ENCODE data around the gene ZNF668. TPM values are rescaled to one million over a fixed set of nuclear protein-coding genes. Genes with fewer than 3 reads are reported as not detected.

ZNF668 gene
- polyA plus RNA-seq, 2 of the 4 experiments (the other 2 are of a cell fraction), result 4.7 to 10.7 TPM

DNA sequence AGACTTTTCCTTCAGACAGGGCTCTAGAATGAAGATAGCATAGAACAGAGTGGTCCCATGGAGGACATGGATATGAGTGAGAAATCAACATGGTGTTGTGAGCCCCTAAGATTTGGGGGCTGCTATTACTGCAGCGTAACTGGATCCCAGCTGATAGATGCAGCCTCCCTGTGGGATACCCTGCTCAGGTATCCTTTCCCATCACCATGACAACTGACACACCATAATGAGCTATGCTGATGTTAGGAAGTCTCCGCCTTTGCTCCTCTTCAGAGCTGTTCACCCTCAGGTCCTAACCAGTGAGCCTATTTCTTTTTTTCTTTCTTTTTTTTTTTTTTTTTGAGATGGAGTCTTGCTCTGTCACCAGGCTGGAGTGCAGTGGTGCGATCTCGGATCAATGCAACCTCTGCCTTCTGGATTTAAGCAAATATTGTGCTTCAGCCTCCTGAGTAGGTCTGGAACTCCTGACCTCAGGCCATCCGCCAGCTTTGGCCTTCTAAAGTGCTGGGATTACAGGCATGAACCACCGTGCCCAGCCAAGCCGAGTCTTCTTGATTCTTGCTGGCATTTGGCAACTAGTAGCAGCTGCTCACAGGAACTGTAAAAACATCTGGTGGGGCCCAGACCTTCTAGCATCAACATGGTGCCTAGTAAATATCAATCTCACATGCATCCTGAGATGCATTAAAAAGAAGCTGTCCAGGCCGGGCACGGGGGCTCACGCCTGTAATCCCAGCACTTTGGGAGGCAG is 23.6 kb downstream of the ZNF668 start:
- Histone ChIP-seq H3K27ac (peak overlapping the region in 1 of 2 experiments; percentile 88; a peak in 3 of 6 replicates), H3K4me1 (peaks cover 18% of the 10 kb centered on the region), H3K9me3 (no peaks in the 10 kb centered on the region), H3K4me3 (no peak overlapping the region), H3K4me2 (no peak overlapping the region)
- TF ChIP-seq CBX8 (IDR thresholded peaks at IDR 0.05), result no peak
- TF ChIP-seq CEBPB (IDR thresholded peaks at IDR 0.05), result no peak
- TF ChIP-seq JUNB (IDR thresholded peaks at IDR 0.05), result no peak
- TF ChIP-seq, protein P1, sequence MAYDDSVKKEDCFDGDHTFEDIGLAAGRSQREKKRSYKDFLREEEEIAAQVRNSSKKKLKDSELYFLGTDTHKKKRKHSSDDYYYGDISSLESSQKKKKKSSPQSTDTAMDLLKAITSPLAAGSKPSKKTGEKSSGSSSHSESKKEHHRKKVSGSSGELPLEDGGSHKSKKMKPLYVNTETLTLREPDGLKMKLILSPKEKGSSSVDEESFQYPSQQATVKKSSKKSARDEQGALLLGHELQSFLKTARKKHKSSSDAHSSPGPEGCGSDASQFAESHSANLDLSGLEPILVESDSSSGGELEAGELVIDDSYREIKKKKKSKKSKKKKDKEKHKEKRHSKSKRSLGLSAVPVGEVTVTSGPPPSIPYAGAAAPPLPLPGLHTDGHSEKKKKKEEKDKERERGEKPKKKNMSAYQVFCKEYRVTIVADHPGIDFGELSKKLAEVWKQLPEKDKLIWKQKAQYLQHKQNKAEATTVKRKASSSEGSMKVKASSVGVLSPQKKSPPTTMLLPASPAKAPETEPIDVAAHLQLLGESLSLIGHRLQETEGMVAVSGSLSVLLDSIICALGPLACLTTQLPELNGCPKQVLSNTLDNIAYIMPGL (CRISPR knock-in tag; IDR thresholded peaks at IDR 0.05; ENCODE audit: borderline replicate concordance), result no peak
- DNase-seq (ENCODE audit: low read depth in 1 of 2, low spot score in 1 of 2) (no peak), FAIRE-seq (no peak), ATAC-seq (no peak)
- 92% methylated on average over 10 of the region's 10 CpGs for WGBS (ENCODE audit: missing lambda C conversion rate)
- ChIA-PET CTCF (interaction anchor here (0.8 to 2.2 kb wide), 8 partner anchors 10 to 96 kb away, joined by 3 to 13 read pairs (median 4); partner anchors contain the start of gene HSD3B7), POLR2A (interaction anchor here (1.0 kb wide), 2 partner anchors 9 to 24 kb away, joined by 3 read pairs; partner anchors contain the start of genes ZNF646 and ZNF668)

DNA sequence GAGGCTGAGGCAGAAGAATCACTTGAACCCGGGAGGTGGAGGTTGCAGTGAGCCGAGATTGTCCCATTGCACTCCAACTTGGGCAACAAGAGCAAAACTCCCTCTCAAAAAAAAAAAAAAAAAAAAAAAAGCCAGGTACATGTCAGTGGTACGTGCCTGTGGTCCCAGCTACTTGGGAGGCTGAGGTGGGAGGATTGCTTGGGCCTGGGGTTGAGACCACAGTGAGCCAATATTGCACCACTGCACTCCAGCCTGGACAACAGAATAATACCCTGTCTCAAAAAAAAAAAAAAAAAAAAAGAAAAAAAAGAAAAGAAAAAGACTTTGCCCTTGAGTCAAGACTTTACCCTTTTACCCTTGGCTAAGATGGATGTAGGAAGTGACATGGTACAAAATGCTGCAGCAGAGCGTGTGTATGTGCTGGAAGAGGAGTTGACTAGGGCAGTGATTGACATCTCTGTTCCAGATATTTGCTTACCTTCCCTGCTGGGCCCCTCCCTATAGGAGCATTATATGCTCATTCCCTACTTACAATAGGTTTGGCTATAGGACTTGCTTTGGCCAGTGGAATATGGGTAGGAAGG is 30.1 kb downstream of the ZNF668 start:
- Histone ChIP-seq H3K4me3 (no peak overlapping the region), H3K4me2 (no peak overlapping the region), H3K27ac (no peak overlapping the region), H3K4me1 (no peaks in the 10 kb centered on the region), H3K9me3 (no peaks in the 10 kb centered on the region)
- no peak for DNase-seq (ENCODE audit: low read depth in 1 of 2, low spot score in 1 of 2)
- ChIA-PET POLR2A (interaction anchor here (0.6 kb wide), 1 partner anchor 173 kb away, joined by 3 read pairs; no protein-coding TSS in a partner anchor), CTCF (interaction anchor here (0.7 to 4.7 kb wide), 3 partner anchors 59 to 396 kb away, joined by 3 to 22 read pairs (median 3); partner anchors contain the start of gene HSD3B7)
- TF ChIP-seq EHF (CRISPR knock-in tag; IDR thresholded peaks at IDR 0.05), result no peak
- TF ChIP-seq MAFK (IDR thresholded peaks at IDR 0.05; ENCODE audit: partially characterized antibody), result no peak
- FAIRE-seq, result no peak
- WGBS (ENCODE audit: missing lambda C conversion rate), result 91% methylated on average over 4 of the region's 4 CpGs
- no peak for ATAC-seq

DNA sequence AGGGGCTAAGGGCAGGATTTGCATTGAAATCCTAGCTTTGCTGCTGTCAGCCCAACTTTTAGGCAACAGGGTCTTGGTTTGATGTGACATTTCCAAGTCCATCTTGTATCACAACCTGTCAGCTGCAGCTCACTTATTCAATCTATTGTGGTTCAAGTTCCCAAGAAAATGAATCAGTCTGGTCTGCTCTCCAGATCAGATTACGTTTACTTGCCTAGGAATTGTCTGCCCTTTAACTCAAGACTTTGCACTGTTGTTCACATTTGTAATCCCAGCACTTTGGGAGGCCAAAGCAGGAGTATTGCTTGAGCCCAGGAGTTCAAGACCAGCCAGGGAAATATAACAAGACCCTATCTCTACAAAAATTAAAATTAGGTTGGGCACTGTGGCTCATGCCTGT is 30.7 kb downstream of the ZNF668 start:
- DNase-seq (ENCODE audit: low read depth in 1 of 2, low spot score in 1 of 2) (no peak), ATAC-seq (no peak), FAIRE-seq (no peak)
- H3K4me2 ChIP-seq, result no peak overlapping the region
- ChIA-PET POLR2A (no interaction called here), CTCF (interaction anchor here (1.2 to 4.7 kb wide), 2 partner anchors 59 to 90 kb away, joined by 3 to 22 read pairs; partner anchors contain the start of gene HSD3B7)
- no peak overlapping the region for H3K27ac ChIP-seq
- H3K9me3 ChIP-seq, result no peaks in the 10 kb centered on the region
- WGBS (ENCODE audit: missing lambda C conversion rate), result 82% methylated on average over 1 of the region's 1 CpG
- TF ChIP-seq GATA3 (IDR thresholded peaks at IDR 0.05; ENCODE audit: borderline replicate concordance) (no peak), HOXB5 (CRISPR knock-in tag; IDR thresholded peaks at IDR 0.05) (no peak), MAZ (IDR thresholded peaks at IDR 0.05; ENCODE audit: borderline replicate concordance, low read depth, low read length) (no peak), ESRRA (IDR thresholded peaks at IDR 0.05; ENCODE audit: borderline replicate concordance, low read length) (no peak), FOSB (CRISPR knock-in tag; IDR thresholded peaks at IDR 0.05) (no peak), ZC3H11A (IDR thresholded peaks at IDR 0.05) (no peak), MAFK (IDR thresholded peaks at IDR 0.05; ENCODE audit: partially characterized antibody) (no peak), RAD21 (conservative IDR thresholded peaks at IDR 0.05 in 1 of 2, IDR thresholded peaks at IDR 0.05 in 1 of 2) (no peak), NR3C1 (IDR thresholded peaks at IDR 0.05) (no peak), TFCP2L1 (CRISPR knock-in tag; IDR thresholded peaks at IDR 0.05) (no peak), KDM1A (IDR thresholded peaks at IDR 0.05; ENCODE audit: low read depth) (no peak), EHF (CRISPR knock-in tag; IDR thresholded peaks at IDR 0.05) (no peak), NPAS2 (CRISPR knock-in tag; IDR thresholded peaks at IDR 0.05; ENCODE audit: borderline replicate concordance) (no peak), FOSL2 (IDR thresholded peaks at IDR 0.05) (no peak), FOSL2 (CRISPR knock-in tag; IDR thresholded peaks at IDR 0.05) (no peak), CHD2 (IDR thresholded peaks at IDR 0.05; ENCODE audit: low read length, partially characterized antibody) (no peak)
- TF ChIP-seq, protein P2, sequence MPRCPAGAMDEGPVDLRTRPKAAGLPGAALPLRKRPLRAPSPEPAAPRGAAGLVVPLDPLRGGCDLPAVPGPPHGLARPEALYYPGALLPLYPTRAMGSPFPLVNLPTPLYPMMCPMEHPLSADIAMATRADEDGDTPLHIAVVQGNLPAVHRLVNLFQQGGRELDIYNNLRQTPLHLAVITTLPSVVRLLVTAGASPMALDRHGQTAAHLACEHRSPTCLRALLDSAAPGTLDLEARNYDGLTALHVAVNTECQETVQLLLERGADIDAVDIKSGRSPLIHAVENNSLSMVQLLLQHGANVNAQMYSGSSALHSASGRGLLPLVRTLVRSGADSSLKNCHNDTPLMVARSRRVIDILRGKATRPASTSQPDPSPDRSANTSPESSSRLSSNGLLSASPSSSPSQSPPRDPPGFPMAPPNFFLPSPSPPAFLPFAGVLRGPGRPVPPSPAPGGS (IDR thresholded peaks at IDR 0.05), result no peak
- TF ChIP-seq, protein P1 (CRISPR knock-in tag; IDR thresholded peaks at IDR 0.05; ENCODE audit: borderline replicate concordance), result no peak
- TF ChIP-seq, protein P3, sequence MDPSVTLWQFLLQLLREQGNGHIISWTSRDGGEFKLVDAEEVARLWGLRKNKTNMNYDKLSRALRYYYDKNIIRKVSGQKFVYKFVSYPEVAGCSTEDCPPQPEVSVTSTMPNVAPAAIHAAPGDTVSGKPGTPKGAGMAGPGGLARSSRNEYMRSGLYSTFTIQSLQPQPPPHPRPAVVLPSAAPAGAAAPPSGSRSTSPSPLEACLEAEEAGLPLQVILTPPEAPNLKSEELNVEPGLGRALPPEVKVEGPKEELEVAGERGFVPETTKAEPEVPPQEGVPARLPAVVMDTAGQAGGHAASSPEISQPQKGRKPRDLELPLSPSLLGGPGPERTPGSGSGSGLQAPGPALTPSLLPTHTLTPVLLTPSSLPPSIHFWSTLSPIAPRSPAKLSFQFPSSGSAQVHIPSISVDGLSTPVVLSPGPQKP (IDR thresholded peaks at IDR 0.05; ENCODE audit: low read depth, low read length), result no peak
- no peaks in the 10 kb centered on the region for H3K4me1 ChIP-seq
- no peak overlapping the region for H3K4me3 ChIP-seq
